CD4-positive, alpha-beta T cell (primary cell): ENCODE measurements around the gene JDP2. TPM values are rescaled to one million over a fixed set of nuclear protein-coding genes. Genes with fewer than 3 reads are reported as not detected.

Experiments
- ATAC-seq: fragments of 200-7000 bp; cut with Tn5 transposase; one replicate; pipeline ENCODE4 v1.10.0; 2022; ENCODE audit warnings: mild to moderate bottlenecking; ENCODE audit not compliant: poor library complexity
- CTCF ChIA-PET: fragments of 350-600 bp; sonication (Branson Sonifier 250); formaldehyde crosslinking; loops from one replicate; lab custom pipeline; 2021; ENCODE audit warnings: antibody characterized with exemption, inconsistent platforms; lab: Charles Lee
- POLR2A ChIA-PET: fragments of 350-600 bp; sonication (Branson Sonifier 250); formaldehyde crosslinking; loops from one replicate; lab custom pipeline; 2021; ENCODE audit warnings: antibody characterized with exemption, inconsistent platforms; lab: Charles Lee
- DNase-seq, 14 experiments: peaks; one replicate each; pipeline ENCODE4 v3.0.0-alpha.2; 2013 to 2020; ENCODE audit warnings: mixed read lengths in 2 of 14
- H3K27ac ChIP-seq, 2 donors: one replicate each; pipeline versions ENCODE4 v1.5.1 to v1.7.0; 2013; ENCODE audit warnings: low read length in 2 of 2, low read depth in 1 of 2, mild to moderate bottlenecking in 1 of 2
- H3K27me3 ChIP-seq, 2 experiments: 1 replicate in 1 of 2; 2 replicates in 1 of 2; pipeline versions ENCODE4 v1.6.1 to v1.7.0; 2013; ENCODE audit warnings: low read length in 2 of 2, control low read depth in 1 of 2, mild to moderate bottlenecking in 1 of 2, moderate library complexity in 1 of 2; ENCODE audit not compliant: insufficient read depth in 2 of 2, control insufficient read depth in 1 of 2
- H3K36me3 ChIP-seq: one replicate; pipeline ENCODE4 v1.6.1; 2013; ENCODE audit warnings: low read length, control low read depth; ENCODE audit not compliant: insufficient read depth
- H3K4me1 ChIP-seq: one replicate; pipeline ENCODE4 v1.6.1; 2013; ENCODE audit warnings: low read length, control low read depth; ENCODE audit not compliant: insufficient read depth
- H3K4me3 ChIP-seq: one replicate; pipeline ENCODE4 v1.5.1; 2013; ENCODE audit warnings: mild to moderate bottlenecking, low read length, moderate library complexity
- H3K9me3 ChIP-seq, 2 experiments: 1 replicate in 1 of 2; 2 replicates in 1 of 2; pipeline versions ENCODE4 v1.6.1 to v1.7.0; 2013; ENCODE audit warnings: low read length in 2 of 2, mild to moderate bottlenecking in 2 of 2, control low read depth in 1 of 2, moderate library complexity in 1 of 2; ENCODE audit not compliant: control insufficient read depth in 1 of 2, insufficient read depth in 1 of 2
- H3K27ac Mint-ChIP-seq: one replicate; pipeline ENCODE4 v1.8.0; 2020; ENCODE audit warnings: mixed read lengths
- H3K27me3 Mint-ChIP-seq: one replicate; pipeline ENCODE4 v1.8.0; 2021; ENCODE audit warnings: mixed read lengths
- H3K36me3 Mint-ChIP-seq: one replicate; pipeline ENCODE4 v1.8.0; 2021; ENCODE audit warnings: low read depth, mixed read lengths
- H3K4me1 Mint-ChIP-seq: one replicate; pipeline ENCODE4 v1.8.0; 2021; ENCODE audit warnings: low read depth, mixed read lengths
- H3K4me3 Mint-ChIP-seq: one replicate; pipeline ENCODE4 v1.8.0; 2020; ENCODE audit warnings: mild to moderate bottlenecking, mixed read lengths
- H3K9me3 Mint-ChIP-seq: one replicate; pipeline ENCODE4 v1.8.0; 2020; ENCODE audit warnings: mixed read lengths
- CTCF ChIP-seq: fragments of 200-600 bp; IDR thresholded peaks from one replicate; pipeline ENCODE4 v1.8.0; 2022; ENCODE audit warnings: antibody characterized with exemption, mild to moderate bottlenecking
- intact Hi-C, 2 experiments: fragments of 100-400 bp; cut with DNase I in 1 of 2; cut with micrococcal nuclease in 1 of 2; formaldehyde crosslinking; loops; one replicate each; pipeline versions ENCODE4 v1.15.1 to v1.9.0; 2023 to 2025; cut with DNase I, micrococcal nuclease
- total RNA-seq, 174 experiments: library from RNA in 2 of 174; stranded (reverse) in 2 of 174; gene quantifications; one replicate each; pipeline ENCODE4 v1.2.3 and lab custom pipeline; 2021 to 2026

Gene JDP2
- total RNA-seq, 2 experiments from 2014 or later, result 1.1 to 1.2 TPM

- Histone ChIP-seq H3K4me3 (no peak overlapping the region), H3K27me3 (no peaks in the 10 kb centered on the region), H3K27ac (peak overlapping the region; percentile 76 to 87), H3K4me1 (peaks cover 67% of the 10 kb centered on the region), H3K9me3 (no peaks in the 10 kb centered on the region), H3K36me3 (peaks cover 3% of the 10 kb centered on the region)
- Mint-ChIP-seq H3K27me3 (no peaks in the 10 kb centered on the region), H3K9me3 (no peaks in the 10 kb centered on the region), H3K27ac (peak overlapping the region; percentile 96), H3K36me3 (peaks cover 27% of the 10 kb centered on the region), H3K4me3 (peak overlapping the region; percentile 46), H3K4me1 (peaks cover 76% of the 10 kb centered on the region)
- ATAC-seq (no peak), DNase-seq (no peak)
- CTCF ChIA-PET, result interaction anchor here (0.7 to 3.0 kb wide), 9 partner anchors 8 to 134 kb away, joined by 3 to 18 read pairs (median 5); no protein-coding TSS in a partner anchor
- POLR2A ChIA-PET, result interaction anchor here (3.8 kb wide), 2 partner anchors 18 to 22 kb away, joined by 23 to 49 read pairs; no protein-coding TSS in a partner anchor
- no peak for TF ChIP-seq CTCF
- intact Hi-C loops, result loop anchor here (2.0 to 10.0 kb wide), 3 partner anchors 41 to 137 kb away; no protein-coding TSS in a partner anchor
Measured at GRCh38 chr14:75519826-75520728, 92.3 kb downstream of the JDP2 start.

- Mint-ChIP-seq H3K4me3 (peak overlapping the region; percentile 46), H3K27ac (peak overlapping the region; percentile 96), H3K9me3 (no peaks in the 10 kb centered on the region), H3K4me1 (peaks cover 75% of the 10 kb centered on the region), H3K36me3 (peaks cover 34% of the 10 kb centered on the region), H3K27me3 (no peaks in the 10 kb centered on the region)
- ChIA-PET CTCF (interaction anchor here (1.1 to 3.0 kb wide), 4 partner anchors 32 to 57 kb away, joined by 3 to 12 read pairs (median 4); no protein-coding TSS in a partner anchor), POLR2A (interaction anchor here (0.6 to 4.2 kb wide), 5 partner anchors 13 to 225 kb away, joined by 4 to 49 read pairs (median 23); no protein-coding TSS in a partner anchor)
- no peak for DNase-seq
- no peak for ATAC-seq
- Histone ChIP-seq H3K27me3 (no peaks in the 10 kb centered on the region), H3K36me3 (peaks cover 6% of the 10 kb centered on the region), H3K4me3 (no peak overlapping the region), H3K27ac (peak overlapping the region; percentile 76 to 87), H3K9me3 (no peaks in the 10 kb centered on the region), H3K4me1 (peaks cover 67% of the 10 kb centered on the region)
- no peak for TF ChIP-seq CTCF
- intact Hi-C loops, result loop anchor here in 1 of 2 experiments (5.0 kb wide), 1 partner anchor 136 kb away; no protein-coding TSS in a partner anchor
Measured at GRCh38 chr14:75520852-75521251, 93.0 kb downstream of the JDP2 start.

GRCh38 chr14:75521415-75522199 lies 93.8 kb downstream of the JDP2 start:
- Mint-ChIP-seq H3K9me3 (no peaks in the 10 kb centered on the region), H3K27ac (peak overlapping the region; percentile 96), H3K36me3 (peaks cover 42% of the 10 kb centered on the region), H3K4me1 (peaks cover 79% of the 10 kb centered on the region), H3K4me3 (peak overlapping the region; percentile 100), H3K27me3 (no peaks in the 10 kb centered on the region)
- no peaks in the 10 kb centered on the region for H3K9me3 ChIP-seq
- POLR2A ChIA-PET, result interaction anchor here (0.6 to 4.2 kb wide), 7 partner anchors 10 to 225 kb away, joined by 4 to 49 read pairs (median 8); no protein-coding TSS in a partner anchor
- no peaks in the 10 kb centered on the region for H3K27me3 ChIP-seq
- H3K4me1 ChIP-seq, result peaks cover 66% of the 10 kb centered on the region
- CTCF ChIA-PET, result interaction anchor here (1.1 to 3.0 kb wide), 5 partner anchors 19 to 56 kb away, joined by 3 to 12 read pairs (median 5); no protein-coding TSS in a partner anchor
- peak overlapping the region; percentile 76 to 87 for H3K27ac ChIP-seq
- ATAC-seq (peak; percentile 13), DNase-seq (peak in 2 of 14 experiments; percentile 41 to 46)
- intact Hi-C loops, result loop anchor here (1.0 to 5.0 kb wide), 2 partner anchors 21 to 136 kb away; no protein-coding TSS in a partner anchor
- H3K4me3 ChIP-seq, result peak overlapping the region; percentile 67
- no peak for TF ChIP-seq CTCF
- peaks cover 13% of the 10 kb centered on the region for H3K36me3 ChIP-seq
